ENCODE results near the gene TMEM266.

GRCh38 chr15:76163457-76164295, 103.9 kb downstream of the TMEM266 start:
- TF ChIP-seq CTCF (IDR thresholded peaks at IDR 0.05; ENCODE audit: low read length) (no peak), EZH2 (optimal IDR thresholded peaks at IDR 0.05; ENCODE audit: low read depth, low read length) (no peak), EZH2phosphoT487 (IDR thresholded peaks at IDR 0.05; ENCODE audit: low read length) (no peak)

Data from MM.1S (cell line).